ENCODE results near the gene LDB3. TPM values are rescaled to one million over a fixed set of nuclear protein-coding genes. Genes with fewer than 3 reads are reported as not detected.

The LDB3 gene
- polyA plus RNA-seq, 1 donor (not counting 4 experiments of a cell fraction or from before 2014, with no cell fraction given): 0.01 TPM

GRCh38 chr10:86753051-86753450 lies 84.7 kb downstream of the LDB3 start:
- no peak for DNase-seq (ENCODE audit: low read depth, low spot score)
- Histone ChIP-seq H2AFZ (ENCODE audit: control insufficient read depth, low read length) (no peak overlapping the region), H3K9me3 (ENCODE audit: control insufficient read depth, low read depth, low read length) (no peaks in the 10 kb centered on the region), H3K9ac (ENCODE audit: control insufficient read depth, extremely low read depth, insufficient read depth, low read length) (no peak overlapping the region), H3K4me1 (ENCODE audit: control insufficient read depth, extremely low read depth, insufficient read depth, low read length) (peaks cover 10% of the 10 kb centered on the region), H3K4me2 (ENCODE audit: control insufficient read depth, extremely low read depth, insufficient read depth, low read depth, low read length) (no peak overlapping the region), H3K79me2 (ENCODE audit: control insufficient read depth, insufficient read depth, low read length) (peaks cover 20% of the 10 kb centered on the region), H4K20me1 (ENCODE audit: control insufficient read depth, extremely low read depth, insufficient read depth, low read length) (no peaks in the 10 kb centered on the region), H3K4me3 (ENCODE audit: control insufficient read depth in 2 of 3, extremely low read depth in 1 of 3, insufficient read depth in 2 of 3, low read depth in 1 of 3, low read length in 3 of 3) (no peak overlapping the region), H3K36me3 (ENCODE audit: control insufficient read depth in 2 of 2, extremely low read depth in 1 of 2, insufficient read depth in 2 of 2, low read length in 2 of 2) (no peaks in the 10 kb centered on the region), H3K27me3 (ENCODE audit: control insufficient read depth, extremely low read depth, insufficient read depth, low read length) (no peaks in the 10 kb centered on the region), H3K27ac (ENCODE audit: control insufficient read depth, insufficient read depth, low read length) (no peak overlapping the region), H3K9me1 (ENCODE audit: control insufficient read depth, extremely low read depth, insufficient read depth, low read length) (no peaks in the 10 kb centered on the region)
- no peak for FAIRE-seq
- no peak for TF ChIP-seq CTCF (optimal IDR thresholded peaks at IDR 0.05 in 1 of 3, IDR thresholded peaks at IDR 0.05 in 1 of 3, conservative IDR thresholded peaks at IDR 0.05 in 1 of 3; ENCODE audit: extremely low read depth in 1 of 3, insufficient read depth in 2 of 3, low read length in 3 of 3)
- no peak for TF ChIP-seq EZH2 (IDR thresholded peaks at IDR 0.05; ENCODE audit: low read length)
- dilution Hi-C loops (cut with MboI; ENCODE audit: extremely low pct_ligation_motif_present, low sequenced_read_pairs): no loop called here

GRCh38 chr10:86753638-86754434 lies 85.5 kb downstream of the LDB3 start:
- Histone ChIP-seq H2AFZ (ENCODE audit: control insufficient read depth, low read length) (no peak overlapping the region), H3K4me3 (ENCODE audit: control insufficient read depth in 2 of 3, extremely low read depth in 1 of 3, insufficient read depth in 2 of 3, low read depth in 1 of 3, low read length in 3 of 3) (no peak overlapping the region), H3K36me3 (ENCODE audit: control insufficient read depth in 2 of 2, extremely low read depth in 1 of 2, insufficient read depth in 2 of 2, low read length in 2 of 2) (no peaks in the 10 kb centered on the region), H3K27me3 (ENCODE audit: control insufficient read depth, extremely low read depth, insufficient read depth, low read length) (no peaks in the 10 kb centered on the region), H3K9me3 (ENCODE audit: control insufficient read depth, low read depth, low read length) (no peaks in the 10 kb centered on the region), H4K20me1 (ENCODE audit: control insufficient read depth, extremely low read depth, insufficient read depth, low read length) (no peaks in the 10 kb centered on the region), H3K27ac (ENCODE audit: control insufficient read depth, insufficient read depth, low read length) (no peak overlapping the region), H3K4me2 (ENCODE audit: control insufficient read depth, extremely low read depth, insufficient read depth, low read depth, low read length) (peak overlapping the region; percentile 10), H3K9ac (ENCODE audit: control insufficient read depth, extremely low read depth, insufficient read depth, low read length) (no peak overlapping the region), H3K4me1 (ENCODE audit: control insufficient read depth, extremely low read depth, insufficient read depth, low read length) (peaks cover 17% of the 10 kb centered on the region), H3K9me1 (ENCODE audit: control insufficient read depth, extremely low read depth, insufficient read depth, low read length) (no peaks in the 10 kb centered on the region), H3K79me2 (ENCODE audit: control insufficient read depth, insufficient read depth, low read length) (peaks cover 27% of the 10 kb centered on the region)
- TF ChIP-seq EZH2 (IDR thresholded peaks at IDR 0.05; ENCODE audit: low read length) (no peak), CTCF (optimal IDR thresholded peaks at IDR 0.05 in 1 of 3, IDR thresholded peaks at IDR 0.05 in 1 of 3, conservative IDR thresholded peaks at IDR 0.05 in 1 of 3; ENCODE audit: extremely low read depth in 1 of 3, insufficient read depth in 2 of 3, low read length in 3 of 3) (no peak)
- FAIRE-seq (no peak), DNase-seq (ENCODE audit: low read depth, low spot score) (no peak)
- dilution Hi-C loops (cut with MboI; ENCODE audit: extremely low pct_ligation_motif_present, low sequenced_read_pairs): no loop called here

Measured in keratinocyte (primary cell).